ENCODE measurements around the gene PLBD2.

DNA sequence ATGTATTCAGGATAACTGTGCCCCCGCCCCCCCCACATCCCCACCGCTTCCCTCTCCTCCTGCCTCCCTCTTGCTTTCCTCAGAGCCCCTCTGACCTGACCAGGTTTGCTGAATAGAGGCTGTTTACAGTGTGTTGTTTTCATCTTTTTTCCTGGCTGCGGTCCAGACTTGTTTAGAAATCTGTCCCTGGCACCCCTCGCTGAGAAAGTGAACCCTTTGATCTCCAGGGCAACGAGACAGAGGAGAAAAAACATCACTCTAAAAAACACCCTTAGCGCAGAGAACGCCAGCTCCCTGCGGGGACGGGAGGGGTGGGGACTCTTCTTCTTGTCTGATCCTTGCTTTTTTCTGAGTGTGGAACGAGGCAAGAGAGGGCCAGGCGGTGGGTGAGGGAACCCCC lies 22.8 kb downstream of the PLBD2 start:
- TF ChIP-seq, protein P1, sequence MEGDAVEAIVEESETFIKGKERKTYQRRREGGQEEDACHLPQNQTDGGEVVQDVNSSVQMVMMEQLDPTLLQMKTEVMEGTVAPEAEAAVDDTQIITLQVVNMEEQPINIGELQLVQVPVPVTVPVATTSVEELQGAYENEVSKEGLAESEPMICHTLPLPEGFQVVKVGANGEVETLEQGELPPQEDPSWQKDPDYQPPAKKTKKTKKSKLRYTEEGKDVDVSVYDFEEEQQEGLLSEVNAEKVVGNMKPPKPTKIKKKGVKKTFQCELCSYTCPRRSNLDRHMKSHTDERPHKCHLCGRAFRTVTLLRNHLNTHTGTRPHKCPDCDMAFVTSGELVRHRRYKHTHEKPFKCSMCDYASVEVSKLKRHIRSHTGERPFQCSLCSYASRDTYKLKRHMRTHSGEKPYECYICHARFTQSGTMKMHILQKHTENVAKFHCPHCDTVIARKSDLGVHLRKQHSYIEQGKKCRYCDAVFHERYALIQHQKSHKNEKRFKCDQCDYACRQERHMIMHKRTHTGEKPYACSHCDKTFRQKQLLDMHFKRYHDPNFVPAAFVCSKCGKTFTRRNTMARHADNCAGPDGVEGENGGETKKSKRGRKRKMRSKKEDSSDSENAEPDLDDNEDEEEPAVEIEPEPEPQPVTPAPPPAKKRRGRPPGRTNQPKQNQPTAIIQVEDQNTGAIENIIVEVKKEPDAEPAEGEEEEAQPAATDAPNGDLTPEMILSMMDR (conservative IDR thresholded peaks at IDR 0.05; ENCODE audit: low read length): no peak
- no peak for TF ChIP-seq EZH2phosphoT487 (IDR thresholded peaks at IDR 0.05; ENCODE audit: borderline replicate concordance)

All from Loucy (cell line).